Liver (tissue), 9 donors: Measurements from ENCODE around the gene SERTAD1. TPM values are rescaled to one million over a fixed set of nuclear protein-coding genes. Genes with fewer than 3 reads are reported as not detected.

Experiments used
- DNase-seq: peaks from one replicate; pipeline ENCODE4 v3.0.0-alpha.2; 2017; ENCODE audit warnings: low spot score
- H3K27ac ChIP-seq, 2 donors: one replicate each; pipeline ENCODE4 v1.7.0; 2013; ENCODE audit warnings: inconsistent platforms in 2 of 2, low read length in 2 of 2, control low read depth in 1 of 2, low read depth in 1 of 2, mild to moderate bottlenecking in 1 of 2
- H3K27me3 ChIP-seq, 4 donors: one replicate each; pipeline versions ENCODE4 v1.6.1 to v1.7.0; 2013; ENCODE audit warnings: low read length in 3 of 4, inconsistent platforms in 1 of 4, mild to moderate bottlenecking in 1 of 4, moderate library complexity in 1 of 4; ENCODE audit not compliant: control insufficient read depth in 4 of 4, insufficient read depth in 4 of 4
- H3K36me3 ChIP-seq, 4 donors: one replicate each; pipeline versions ENCODE4 v1.6.1 to v1.7.0; 2013; ENCODE audit warnings: low read length in 3 of 4, mild to moderate bottlenecking in 3 of 4, low read depth in 1 of 4, moderate library complexity in 1 of 4; ENCODE audit not compliant: control insufficient read depth in 4 of 4, insufficient read depth in 3 of 4
- H3K4me1 ChIP-seq, 4 donors: one replicate each; pipeline versions ENCODE4 v1.6.1 to v1.7.0; 2013; ENCODE audit warnings: low read length in 3 of 4, mild to moderate bottlenecking in 3 of 4, moderate library complexity in 1 of 4; ENCODE audit not compliant: control insufficient read depth in 4 of 4, insufficient read depth in 4 of 4
- H3K4me3 ChIP-seq, 3 donors: one replicate each; pipeline versions ENCODE4 v1.6.1 to v1.7.0; 2013; ENCODE audit warnings: low read length in 3 of 3, control low read depth in 1 of 3, low read depth in 1 of 3, mild to moderate bottlenecking in 1 of 3
- H3K9ac ChIP-seq, 2 donors: one replicate each; pipeline ENCODE4 v1.7.0; 2013; ENCODE audit warnings: low read length in 2 of 2, mild to moderate bottlenecking in 2 of 2, moderate library complexity in 2 of 2, control low read depth in 1 of 2, low read depth in 1 of 2
- H3K9me3 ChIP-seq, 4 donors: one replicate each; pipeline versions ENCODE4 v1.6.1 to v1.7.0; 2013; ENCODE audit warnings: low read length in 3 of 4; ENCODE audit not compliant: control insufficient read depth in 4 of 4
- EGR1 ChIP-seq, 2 donors: IDR thresholded peaks; 2 replicates each; pipeline ENCODE4 v1.6.1; 2016 to 2018; ENCODE audit warnings: antibody characterized with exemption in 2 of 2, low read depth in 2 of 2
- FOXA1 ChIP-seq: IDR thresholded peaks from 2 replicates; pipeline ENCODE4 v1.6.1; 2016; ENCODE audit warnings: antibody characterized with exemption
- FOXA2 ChIP-seq: IDR thresholded peaks from 2 replicates; pipeline ENCODE4 v1.6.1; 2016; ENCODE audit warnings: antibody characterized with exemption
- GABPA ChIP-seq, 2 donors: IDR thresholded peaks in 1 of 2; conservative IDR thresholded peaks in 1 of 2; 2 replicates each; pipeline ENCODE4 v1.6.1; 2016; ENCODE audit warnings: antibody characterized with exemption in 2 of 2, mild to moderate bottlenecking in 1 of 2, moderate library complexity in 1 of 2
- HNF4A ChIP-seq, 2 donors: conservative IDR thresholded peaks; 2 replicates each; pipeline ENCODE4 v1.6.1; 2016; ENCODE audit warnings: antibody characterized with exemption in 2 of 2, mild to moderate bottlenecking in 2 of 2
- HNF4G ChIP-seq: IDR thresholded peaks from 2 replicates; pipeline ENCODE4 v1.6.1; 2016; ENCODE audit warnings: antibody characterized with exemption
- JUND ChIP-seq, 2 donors: IDR thresholded peaks; 2 replicates each; pipeline ENCODE4 v1.6.1; 2016; ENCODE audit warnings: antibody characterized with exemption in 2 of 2
- NR2F2 ChIP-seq: IDR thresholded peaks from 2 replicates; pipeline ENCODE4 v1.6.1; 2016; ENCODE audit warnings: antibody characterized with exemption
- RAD21 ChIP-seq, 2 donors: IDR thresholded peaks; 2 replicates each; pipeline ENCODE4 v1.6.1; 2016; ENCODE audit warnings: antibody characterized with exemption in 2 of 2, mild to moderate bottlenecking in 2 of 2
- RXRA ChIP-seq, 2 donors: IDR thresholded peaks; 2 replicates each; pipeline ENCODE4 v1.6.1; 2017 to 2018; ENCODE audit warnings: antibody characterized with exemption in 2 of 2, mild to moderate bottlenecking in 1 of 2
- SP1 ChIP-seq: IDR thresholded peaks from 2 replicates; pipeline ENCODE4 v1.6.1; 2018; ENCODE audit warnings: antibody characterized with exemption, mild to moderate bottlenecking
- TAF1 ChIP-seq: conservative IDR thresholded peaks from 2 replicates; pipeline ENCODE4 v1.6.1; 2016; ENCODE audit warnings: antibody characterized with exemption, mild to moderate bottlenecking
- YY1 ChIP-seq: IDR thresholded peaks from 2 replicates; pipeline ENCODE4 v1.6.1; 2016; ENCODE audit warnings: antibody characterized with exemption, mild to moderate bottlenecking
- WGBS: extraction: QIAGEN DNeasy Blood & Tissue Kit; methylation state at CpG from one replicate; pipeline ENCODE4 v1.1.7; 2013; 5-methylcytosine and 5-hydroxymethylcytosine counted together
- polyA plus RNA-seq, 2 donors: library from polyadenylated mRNA; stranded (reverse) in 1 of 2; unstranded in 1 of 2; fragments of 200-250 nt in 1 of 2; fragments of >200 nt in 1 of 2; fragmentation: Nextera tagmentation in 1 of 2; extraction: Ambion mirVana in 1 of 2; gene quantifications; one replicate each; pipeline versions ENCODE4 v1.2.1 to v1.2.3, GENCODE V29; 2013 to 2015
- total RNA-seq, 2 donors: library from RNA; depleted of rRNA; stranded (reverse); fragments of >200 nt; gene quantifications; one replicate each; pipeline ENCODE4 v1.2.3, GENCODE V29; 2014
- TF ChIP-seq, protein P1 (sequence below): IDR thresholded peaks from 2 replicates; pipeline ENCODE4 v1.6.1; 2016; ENCODE audit warnings: antibody characterized with exemption, mild to moderate bottlenecking
- TF ChIP-seq, protein P2 (sequence below): IDR thresholded peaks from 2 replicates; pipeline ENCODE4 v1.6.1; 2016; ENCODE audit warnings: antibody characterized with exemption
- TF ChIP-seq, protein P3 (sequence below): fragments of 150-350 bp; IDR thresholded peaks from 2 replicates; pipeline ENCODE4 v1.5.1; 2017; ENCODE audit warnings: improper control_type of control experiment, low read depth, low read length; ENCODE audit not compliant: missing input control
- TF ChIP-seq, protein P4 (sequence below): IDR thresholded peaks from 2 replicates; pipeline ENCODE4 v1.6.1; 2016; ENCODE audit warnings: antibody characterized with exemption
- TF ChIP-seq, protein P5 (sequence below): IDR thresholded peaks from 2 replicates; pipeline ENCODE4 v1.6.1; 2016; ENCODE audit warnings: antibody characterized with exemption
- donor health status: healthy.
- donor health status: healthy.
- donor health status: healthy.
- donor health status: healthy.
- donor health status: healthy.

Gene SERTAD1
- total and polyA plus RNA-seq, 4 donors, result 3.6 to 6.8 (median 4.9) TPM

DNA sequence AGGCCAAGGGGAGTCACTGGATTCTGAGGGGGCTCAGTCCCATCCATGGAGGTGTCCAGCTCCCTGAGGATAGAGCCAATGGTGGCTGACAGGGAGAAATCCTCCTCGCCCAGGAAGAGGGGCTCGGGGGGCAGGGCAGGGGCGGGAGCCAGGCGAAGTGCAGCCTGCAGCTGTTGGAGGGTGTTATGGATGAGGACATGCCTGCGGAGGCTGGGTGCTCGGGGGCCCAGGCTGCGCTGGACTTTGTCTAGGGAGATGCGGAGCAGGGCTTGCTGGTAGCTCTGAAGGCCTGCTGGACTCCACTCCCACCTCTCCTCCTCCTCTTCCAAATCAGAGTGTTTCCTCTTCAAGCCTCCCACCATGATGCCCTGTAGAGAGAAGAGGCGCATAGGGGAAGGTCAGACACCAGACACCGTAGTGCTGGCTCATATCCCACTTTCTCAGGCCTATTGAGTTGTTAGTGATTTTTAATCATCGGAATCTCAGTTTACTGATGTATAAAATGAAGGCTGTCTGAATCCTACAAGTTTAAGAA lies 16.0 kb upstream of the SERTAD1 start:
- peaks cover 0 to 19% (median 13%) of the 10 kb centered on the region in 4 donors for H3K4me1 ChIP-seq
- H3K27ac ChIP-seq, result no peak overlapping the region

DNA sequence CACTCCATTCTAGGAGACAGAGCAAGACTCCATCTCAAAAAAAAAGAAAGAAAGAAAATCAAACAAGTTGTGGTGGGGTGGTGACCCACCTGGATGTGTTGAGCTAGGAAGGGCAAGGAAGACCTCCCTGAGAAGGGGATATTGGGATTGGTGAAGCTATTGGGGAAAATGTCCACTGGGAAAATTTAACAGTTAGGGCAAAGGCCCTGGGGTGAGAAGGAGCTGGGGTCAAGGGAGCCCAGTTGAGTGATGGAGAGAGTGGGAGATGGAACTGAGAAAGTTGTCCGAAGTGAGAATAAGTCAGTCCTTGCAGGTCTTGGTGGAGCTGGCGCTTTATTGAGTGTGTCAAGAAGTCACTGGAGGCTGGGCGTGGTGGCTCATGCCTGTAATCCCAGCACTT lies 12.5 kb upstream of the SERTAD1 start:
- no peaks in the 10 kb centered on the region for H3K27me3 ChIP-seq
- no peak overlapping the region for H3K9ac ChIP-seq
- no peak for DNase-seq
- peaks cover 0 to 24% (median 13%) of the 10 kb centered on the region in 4 donors for H3K4me1 ChIP-seq
- H3K36me3 ChIP-seq, result peaks cover 8 to 18% (median 12%) of the 10 kb centered on the region in 4 donors
- no peak overlapping the region for H3K4me3 ChIP-seq
- no peaks in the 10 kb centered on the region for H3K9me3 ChIP-seq
- WGBS, result 97% methylated on average over 3 of the region's 3 CpGs
- no peak overlapping the region for H3K27ac ChIP-seq
- TF ChIP-seq RXRA (IDR thresholded peaks at IDR 0.05), result no peak
- no peak for TF ChIP-seq GABPA (IDR thresholded peaks at IDR 0.05 in 1 of 2, conservative IDR thresholded peaks at IDR 0.05 in 1 of 2)
- TF ChIP-seq, protein P1, sequence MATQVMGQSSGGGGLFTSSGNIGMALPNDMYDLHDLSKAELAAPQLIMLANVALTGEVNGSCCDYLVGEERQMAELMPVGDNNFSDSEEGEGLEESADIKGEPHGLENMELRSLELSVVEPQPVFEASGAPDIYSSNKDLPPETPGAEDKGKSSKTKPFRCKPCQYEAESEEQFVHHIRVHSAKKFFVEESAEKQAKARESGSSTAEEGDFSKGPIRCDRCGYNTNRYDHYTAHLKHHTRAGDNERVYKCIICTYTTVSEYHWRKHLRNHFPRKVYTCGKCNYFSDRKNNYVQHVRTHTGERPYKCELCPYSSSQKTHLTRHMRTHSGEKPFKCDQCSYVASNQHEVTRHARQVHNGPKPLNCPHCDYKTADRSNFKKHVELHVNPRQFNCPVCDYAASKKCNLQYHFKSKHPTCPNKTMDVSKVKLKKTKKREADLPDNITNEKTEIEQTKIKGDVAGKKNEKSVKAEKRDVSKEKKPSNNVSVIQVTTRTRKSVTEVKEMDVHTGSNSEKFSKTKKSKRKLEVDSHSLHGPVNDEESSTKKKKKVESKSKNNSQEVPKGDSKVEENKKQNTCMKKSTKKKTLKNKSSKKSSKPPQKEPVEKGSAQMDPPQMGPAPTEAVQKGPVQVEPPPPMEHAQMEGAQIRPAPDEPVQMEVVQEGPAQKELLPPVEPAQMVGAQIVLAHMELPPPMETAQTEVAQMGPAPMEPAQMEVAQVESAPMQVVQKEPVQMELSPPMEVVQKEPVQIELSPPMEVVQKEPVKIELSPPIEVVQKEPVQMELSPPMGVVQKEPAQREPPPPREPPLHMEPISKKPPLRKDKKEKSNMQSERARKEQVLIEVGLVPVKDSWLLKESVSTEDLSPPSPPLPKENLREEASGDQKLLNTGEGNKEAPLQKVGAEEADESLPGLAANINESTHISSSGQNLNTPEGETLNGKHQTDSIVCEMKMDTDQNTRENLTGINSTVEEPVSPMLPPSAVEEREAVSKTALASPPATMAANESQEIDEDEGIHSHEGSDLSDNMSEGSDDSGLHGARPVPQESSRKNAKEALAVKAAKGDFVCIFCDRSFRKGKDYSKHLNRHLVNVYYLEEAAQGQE, result no peak
- TF ChIP-seq JUND (IDR thresholded peaks at IDR 0.05), result no peak
- TF ChIP-seq FOXA1, result no peak
- TF ChIP-seq, protein P2, sequence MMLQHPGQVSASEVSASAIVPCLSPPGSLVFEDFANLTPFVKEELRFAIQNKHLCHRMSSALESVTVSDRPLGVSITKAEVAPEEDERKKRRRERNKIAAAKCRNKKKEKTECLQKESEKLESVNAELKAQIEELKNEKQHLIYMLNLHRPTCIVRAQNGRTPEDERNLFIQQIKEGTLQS, result no peak
- no peak for TF ChIP-seq YY1
- no peak for TF ChIP-seq NR2F2
- TF ChIP-seq HNF4G, result no peak
- TF ChIP-seq TAF1, result no peak
- TF ChIP-seq, protein P3, sequence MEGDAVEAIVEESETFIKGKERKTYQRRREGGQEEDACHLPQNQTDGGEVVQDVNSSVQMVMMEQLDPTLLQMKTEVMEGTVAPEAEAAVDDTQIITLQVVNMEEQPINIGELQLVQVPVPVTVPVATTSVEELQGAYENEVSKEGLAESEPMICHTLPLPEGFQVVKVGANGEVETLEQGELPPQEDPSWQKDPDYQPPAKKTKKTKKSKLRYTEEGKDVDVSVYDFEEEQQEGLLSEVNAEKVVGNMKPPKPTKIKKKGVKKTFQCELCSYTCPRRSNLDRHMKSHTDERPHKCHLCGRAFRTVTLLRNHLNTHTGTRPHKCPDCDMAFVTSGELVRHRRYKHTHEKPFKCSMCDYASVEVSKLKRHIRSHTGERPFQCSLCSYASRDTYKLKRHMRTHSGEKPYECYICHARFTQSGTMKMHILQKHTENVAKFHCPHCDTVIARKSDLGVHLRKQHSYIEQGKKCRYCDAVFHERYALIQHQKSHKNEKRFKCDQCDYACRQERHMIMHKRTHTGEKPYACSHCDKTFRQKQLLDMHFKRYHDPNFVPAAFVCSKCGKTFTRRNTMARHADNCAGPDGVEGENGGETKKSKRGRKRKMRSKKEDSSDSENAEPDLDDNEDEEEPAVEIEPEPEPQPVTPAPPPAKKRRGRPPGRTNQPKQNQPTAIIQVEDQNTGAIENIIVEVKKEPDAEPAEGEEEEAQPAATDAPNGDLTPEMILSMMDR, result no peak
- TF ChIP-seq FOXA2, result no peak
- TF ChIP-seq, protein P4, sequence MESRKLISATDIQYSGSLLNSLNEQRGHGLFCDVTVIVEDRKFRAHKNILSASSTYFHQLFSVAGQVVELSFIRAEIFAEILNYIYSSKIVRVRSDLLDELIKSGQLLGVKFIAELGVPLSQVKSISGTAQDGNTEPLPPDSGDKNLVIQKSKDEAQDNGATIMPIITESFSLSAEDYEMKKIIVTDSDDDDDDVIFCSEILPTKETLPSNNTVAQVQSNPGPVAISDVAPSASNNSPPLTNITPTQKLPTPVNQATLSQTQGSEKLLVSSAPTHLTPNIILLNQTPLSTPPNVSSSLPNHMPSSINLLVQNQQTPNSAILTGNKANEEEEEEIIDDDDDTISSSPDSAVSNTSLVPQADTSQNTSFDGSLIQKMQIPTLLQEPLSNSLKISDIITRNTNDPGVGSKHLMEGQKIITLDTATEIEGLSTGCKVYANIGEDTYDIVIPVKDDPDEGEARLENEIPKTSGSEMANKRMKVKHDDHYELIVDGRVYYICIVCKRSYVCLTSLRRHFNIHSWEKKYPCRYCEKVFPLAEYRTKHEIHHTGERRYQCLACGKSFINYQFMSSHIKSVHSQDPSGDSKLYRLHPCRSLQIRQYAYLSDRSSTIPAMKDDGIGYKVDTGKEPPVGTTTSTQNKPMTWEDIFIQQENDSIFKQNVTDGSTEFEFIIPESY, result no peak
- no peak for TF ChIP-seq RAD21 (IDR thresholded peaks at IDR 0.05)
- TF ChIP-seq HNF4A (conservative IDR thresholded peaks at IDR 0.05), result no peak
- no peak for TF ChIP-seq SP1

More for the DNA sequence above, 16.0 kb upstream of the SERTAD1 start:
- Histone ChIP-seq H3K27me3 (no peaks in the 10 kb centered on the region), H3K4me3 (no peak overlapping the region), H3K9me3 (no peaks in the 10 kb centered on the region), H3K36me3 (peaks cover 8 to 18% (median 12%) of the 10 kb centered on the region in 4 donors), H3K9ac (no peak overlapping the region)
- DNase-seq, result no peak
- TF ChIP-seq TAF1 (no peak), RAD21 (IDR thresholded peaks at IDR 0.05) (no peak), EGR1 (IDR thresholded peaks at IDR 0.05; ENCODE audit: low read depth in 2 of 2) (no peak), HNF4A (conservative IDR thresholded peaks at IDR 0.05) (no peak), YY1 (no peak), FOXA1 (no peak), NR2F2 (no peak), SP1 (no peak), JUND (IDR thresholded peaks at IDR 0.05) (no peak), GABPA (IDR thresholded peaks at IDR 0.05 in 1 of 2, conservative IDR thresholded peaks at IDR 0.05 in 1 of 2) (no peak), FOXA2 (no peak), HNF4G (no peak)
- TF ChIP-seq, protein P5, sequence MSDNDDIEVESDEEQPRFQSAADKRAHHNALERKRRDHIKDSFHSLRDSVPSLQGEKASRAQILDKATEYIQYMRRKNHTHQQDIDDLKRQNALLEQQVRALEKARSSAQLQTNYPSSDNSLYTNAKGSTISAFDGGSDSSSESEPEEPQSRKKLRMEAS, result no peak
- TF ChIP-seq, protein P3, result no peak
- TF ChIP-seq, protein P2, result no peak
- WGBS, result 88% methylated on average over 11 of the region's 11 CpGs
